Sigmoid colon (tissue), 4 donors: ENCODE data around the gene SLC48A1.

Source experiments
- EP300 ChIP-seq, 4 donors: sonication (generic); formaldehyde crosslinking; IDR thresholded peaks; one replicate each; pipeline ENCODE4 v1.6.1; 2017; ENCODE audit warnings: antibody characterized with exemption in 4 of 4
- POLR2A ChIP-seq, 2 donors: fragments of 450-650 bp; IDR thresholded peaks; one replicate each; pipeline ENCODE4 v1.6.1; 2016; ENCODE audit warnings: antibody characterized with exemption in 2 of 2, mild to moderate bottlenecking in 2 of 2, moderate library complexity in 2 of 2
- POLR2AphosphoS5 ChIP-seq, 4 donors: sonication (generic); formaldehyde crosslinking; IDR thresholded peaks; one replicate each; pipeline ENCODE4 v1.6.1; 2017; ENCODE audit warnings: antibody characterized with exemption in 4 of 4
- TF ChIP-seq, protein P1 (sequence below), 4 experiments: fragments of 450-650 bp in 3 of 4; fragments of 200-600 bp in 1 of 4; IDR thresholded peaks; one replicate each; pipeline ENCODE4 v1.5.1; 2016 to 2019; ENCODE audit warnings: antibody characterized with exemption in 4 of 4, mild to moderate bottlenecking in 3 of 4, moderate library complexity in 2 of 4

DNA sequence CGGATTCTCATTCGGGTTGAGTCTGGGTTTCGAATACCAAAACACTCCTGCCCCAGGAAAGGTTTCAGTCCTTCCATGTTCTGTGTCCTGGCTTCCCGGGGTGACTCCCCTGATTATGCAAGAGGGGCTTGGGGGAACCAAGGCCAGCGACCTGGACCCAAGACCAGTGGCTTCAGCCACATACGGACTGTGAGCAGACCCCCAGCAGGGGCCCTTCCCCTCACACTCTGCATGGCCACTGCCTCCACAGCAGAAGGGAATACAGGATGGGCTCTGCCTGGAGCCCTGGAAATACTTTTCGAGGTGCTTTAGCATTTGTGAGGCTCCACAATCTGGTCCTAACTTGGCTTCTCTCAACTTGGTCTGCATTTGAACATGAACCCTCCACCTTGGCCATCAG lies 27.5 kb downstream of the SLC48A1 start:
- TF ChIP-seq EP300 (IDR thresholded peaks at IDR 0.05) (no peak), POLR2A (IDR thresholded peaks at IDR 0.05) (no peak), POLR2AphosphoS5 (IDR thresholded peaks at IDR 0.05) (no peak)
- TF ChIP-seq, protein P1, sequence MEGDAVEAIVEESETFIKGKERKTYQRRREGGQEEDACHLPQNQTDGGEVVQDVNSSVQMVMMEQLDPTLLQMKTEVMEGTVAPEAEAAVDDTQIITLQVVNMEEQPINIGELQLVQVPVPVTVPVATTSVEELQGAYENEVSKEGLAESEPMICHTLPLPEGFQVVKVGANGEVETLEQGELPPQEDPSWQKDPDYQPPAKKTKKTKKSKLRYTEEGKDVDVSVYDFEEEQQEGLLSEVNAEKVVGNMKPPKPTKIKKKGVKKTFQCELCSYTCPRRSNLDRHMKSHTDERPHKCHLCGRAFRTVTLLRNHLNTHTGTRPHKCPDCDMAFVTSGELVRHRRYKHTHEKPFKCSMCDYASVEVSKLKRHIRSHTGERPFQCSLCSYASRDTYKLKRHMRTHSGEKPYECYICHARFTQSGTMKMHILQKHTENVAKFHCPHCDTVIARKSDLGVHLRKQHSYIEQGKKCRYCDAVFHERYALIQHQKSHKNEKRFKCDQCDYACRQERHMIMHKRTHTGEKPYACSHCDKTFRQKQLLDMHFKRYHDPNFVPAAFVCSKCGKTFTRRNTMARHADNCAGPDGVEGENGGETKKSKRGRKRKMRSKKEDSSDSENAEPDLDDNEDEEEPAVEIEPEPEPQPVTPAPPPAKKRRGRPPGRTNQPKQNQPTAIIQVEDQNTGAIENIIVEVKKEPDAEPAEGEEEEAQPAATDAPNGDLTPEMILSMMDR (IDR thresholded peaks at IDR 0.05) = no peak
